Esophagus squamous epithelium (tissue), 4 donors: ENCODE measurements around the gene ARL8B.

Experiments used
- POLR2A ChIP-seq, 4 donors: fragments of 450-650 bp; IDR thresholded peaks; one replicate each; pipeline ENCODE4 v1.6.1; 2017; ENCODE audit warnings: antibody characterized with exemption in 4 of 4, mild to moderate bottlenecking in 4 of 4, moderate library complexity in 3 of 4
- TF ChIP-seq, protein P1 (sequence below), 6 experiments: fragments of 450-650 bp in 4 of 6; fragments of 200-600 bp in 2 of 6; sonication (generic) in 2 of 6; IDR thresholded peaks; one replicate each; pipeline ENCODE4 v1.5.1; 2016 to 2019; ENCODE audit warnings: antibody characterized with exemption in 6 of 6, mild to moderate bottlenecking in 4 of 6, moderate library complexity in 4 of 6

DNA sequence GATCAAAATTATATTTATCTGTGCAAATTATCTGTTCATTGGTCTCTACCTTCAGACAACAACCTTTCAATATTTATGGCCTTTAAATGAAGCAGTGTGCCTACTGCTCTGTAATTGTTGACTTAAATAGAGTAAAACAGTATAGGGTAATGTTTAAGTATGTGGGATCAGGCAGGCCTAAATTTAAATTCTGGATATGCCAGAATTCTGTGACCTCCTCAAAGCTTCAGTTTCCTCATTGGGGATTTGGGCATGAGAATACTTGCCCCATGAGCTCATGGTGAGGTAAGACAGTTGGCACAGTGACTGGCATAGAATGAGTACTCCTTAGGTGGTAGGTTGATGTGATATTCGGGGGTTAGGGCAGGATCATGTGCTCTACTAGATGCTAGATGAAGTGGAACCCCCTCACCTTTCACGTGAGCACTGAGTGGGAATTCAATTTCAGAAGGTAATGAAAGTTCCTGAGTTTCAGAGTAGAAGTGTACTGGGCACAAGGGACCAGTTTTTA lies 14.9 kb downstream of the ARL8B start:
- TF ChIP-seq, protein P1, sequence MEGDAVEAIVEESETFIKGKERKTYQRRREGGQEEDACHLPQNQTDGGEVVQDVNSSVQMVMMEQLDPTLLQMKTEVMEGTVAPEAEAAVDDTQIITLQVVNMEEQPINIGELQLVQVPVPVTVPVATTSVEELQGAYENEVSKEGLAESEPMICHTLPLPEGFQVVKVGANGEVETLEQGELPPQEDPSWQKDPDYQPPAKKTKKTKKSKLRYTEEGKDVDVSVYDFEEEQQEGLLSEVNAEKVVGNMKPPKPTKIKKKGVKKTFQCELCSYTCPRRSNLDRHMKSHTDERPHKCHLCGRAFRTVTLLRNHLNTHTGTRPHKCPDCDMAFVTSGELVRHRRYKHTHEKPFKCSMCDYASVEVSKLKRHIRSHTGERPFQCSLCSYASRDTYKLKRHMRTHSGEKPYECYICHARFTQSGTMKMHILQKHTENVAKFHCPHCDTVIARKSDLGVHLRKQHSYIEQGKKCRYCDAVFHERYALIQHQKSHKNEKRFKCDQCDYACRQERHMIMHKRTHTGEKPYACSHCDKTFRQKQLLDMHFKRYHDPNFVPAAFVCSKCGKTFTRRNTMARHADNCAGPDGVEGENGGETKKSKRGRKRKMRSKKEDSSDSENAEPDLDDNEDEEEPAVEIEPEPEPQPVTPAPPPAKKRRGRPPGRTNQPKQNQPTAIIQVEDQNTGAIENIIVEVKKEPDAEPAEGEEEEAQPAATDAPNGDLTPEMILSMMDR (IDR thresholded peaks at IDR 0.05): no peak
- TF ChIP-seq POLR2A (IDR thresholded peaks at IDR 0.05): no peak
